Breast epithelium (tissue), 4 donors: Measurements from ENCODE around the gene KRR1. TPM values are rescaled to one million over a fixed set of nuclear protein-coding genes. Genes with fewer than 3 reads are reported as not detected.

ENCODE experiments used
- DNase-seq, 2 donors: peaks; one replicate each; pipeline ENCODE4 v3.0.0-alpha.2; 2019; ENCODE audit warnings: low spot score in 2 of 2
- H3K27ac ChIP-seq, 2 donors: fragments of 200-600 bp; sonication (generic) in 1 of 2; one replicate each; pipeline ENCODE4 v1.5.1; 2016 to 2019; ENCODE audit warnings: mild to moderate bottlenecking in 1 of 2
- H3K27me3 ChIP-seq, 2 donors: fragments of 200-600 bp; sonication (generic) in 1 of 2; one replicate each; pipeline versions ENCODE4 v1.5.1 to v1.6.0; 2017 to 2019; ENCODE audit warnings: control low read depth in 1 of 2, mild to moderate bottlenecking in 1 of 2
- H3K36me3 ChIP-seq: fragments of 200-600 bp; one replicate; pipeline ENCODE4 v1.5.1; 2019
- H3K4me1 ChIP-seq, 2 donors: fragments of 200-600 bp; sonication (generic); one replicate each; pipeline ENCODE4 v1.5.1; 2016 to 2019; ENCODE audit warnings: control low read depth in 1 of 2
- H3K4me3 ChIP-seq, 3 donors: fragments of 200-600 bp; sonication (generic); 1 replicate in 2 of 3; 2 replicates in 1 of 3; pipeline ENCODE4 v1.5.1; 2016 to 2019; ENCODE audit warnings: mild to moderate bottlenecking in 3 of 3, moderate library complexity in 2 of 3
- H3K9me3 ChIP-seq, 2 donors: fragments of 200-600 bp; sonication (generic) in 1 of 2; one replicate each; pipeline ENCODE4 v1.5.1; 2016 to 2019; ENCODE audit warnings: control low read depth in 1 of 2
- POLR2A ChIP-seq: fragments of 450-650 bp; IDR thresholded peaks from one replicate; pipeline ENCODE4 v1.6.1; 2016; ENCODE audit warnings: antibody characterized with exemption, mild to moderate bottlenecking, moderate library complexity
- POLR2AphosphoS5 ChIP-seq, 3 donors: sonication (generic); formaldehyde crosslinking; IDR thresholded peaks; one replicate each; pipeline ENCODE4 v1.6.1; 2017; ENCODE audit warnings: antibody characterized with exemption in 3 of 3
- intact Hi-C: fragments of 100-400 bp; cut with DNase I; formaldehyde crosslinking; loops from one replicate; pipeline ENCODE4 v1.15.1; 2023; ENCODE audit warnings: low total_unique reads
- total RNA-seq, 3 donors: library from RNA; depleted of rRNA; stranded (reverse); fragments of >200 nt; gene quantifications; one replicate each; pipeline ENCODE4 v1.1.0, GENCODE V29; 2016
- TF ChIP-seq, protein P1 (sequence below), 3 donors: fragments of 450-650 bp; IDR thresholded peaks; one replicate each; pipeline ENCODE4 v1.5.1; 2016 to 2017; ENCODE audit warnings: antibody characterized with exemption in 3 of 3, mild to moderate bottlenecking in 3 of 3, moderate library complexity in 3 of 3

The KRR1 gene
- total RNA-seq, 3 donors from 2014 or later: 34.1 to 56.9 (median 36.4) TPM

- Histone ChIP-seq H3K4me1 (peaks cover 0 to 4% of the 10 kb centered on the region in 2 donors), H3K4me3 (no peak overlapping the region), H3K9me3 (no peaks in the 10 kb centered on the region), H3K27me3 (no peaks in the 10 kb centered on the region), H3K36me3 (no peaks in the 10 kb centered on the region), H3K27ac (peak overlapping the region in 1 of 2 donors; percentile 35)
- intact Hi-C loops: no loop called here
- no peak for DNase-seq
- TF ChIP-seq, protein P1, sequence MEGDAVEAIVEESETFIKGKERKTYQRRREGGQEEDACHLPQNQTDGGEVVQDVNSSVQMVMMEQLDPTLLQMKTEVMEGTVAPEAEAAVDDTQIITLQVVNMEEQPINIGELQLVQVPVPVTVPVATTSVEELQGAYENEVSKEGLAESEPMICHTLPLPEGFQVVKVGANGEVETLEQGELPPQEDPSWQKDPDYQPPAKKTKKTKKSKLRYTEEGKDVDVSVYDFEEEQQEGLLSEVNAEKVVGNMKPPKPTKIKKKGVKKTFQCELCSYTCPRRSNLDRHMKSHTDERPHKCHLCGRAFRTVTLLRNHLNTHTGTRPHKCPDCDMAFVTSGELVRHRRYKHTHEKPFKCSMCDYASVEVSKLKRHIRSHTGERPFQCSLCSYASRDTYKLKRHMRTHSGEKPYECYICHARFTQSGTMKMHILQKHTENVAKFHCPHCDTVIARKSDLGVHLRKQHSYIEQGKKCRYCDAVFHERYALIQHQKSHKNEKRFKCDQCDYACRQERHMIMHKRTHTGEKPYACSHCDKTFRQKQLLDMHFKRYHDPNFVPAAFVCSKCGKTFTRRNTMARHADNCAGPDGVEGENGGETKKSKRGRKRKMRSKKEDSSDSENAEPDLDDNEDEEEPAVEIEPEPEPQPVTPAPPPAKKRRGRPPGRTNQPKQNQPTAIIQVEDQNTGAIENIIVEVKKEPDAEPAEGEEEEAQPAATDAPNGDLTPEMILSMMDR (IDR thresholded peaks at IDR 0.05): no peak
- TF ChIP-seq POLR2AphosphoS5 (IDR thresholded peaks at IDR 0.05): no peak
- TF ChIP-seq POLR2A: no peak
These were observed 42.6 kb upstream of the KRR1 start for GRCh38 chr12:75553836-75554555.

- peaks cover 0 to 4% of the 10 kb centered on the region in 2 donors for H3K4me1 ChIP-seq
- no peak overlapping the region for H3K4me3 ChIP-seq
- DNase-seq: no peak
- no peak overlapping the region for H3K27ac ChIP-seq
- H3K36me3 ChIP-seq: no peaks in the 10 kb centered on the region
- no peaks in the 10 kb centered on the region for H3K27me3 ChIP-seq
- no peaks in the 10 kb centered on the region for H3K9me3 ChIP-seq
- TF ChIP-seq POLR2A: no peak
- TF ChIP-seq, protein P1 (IDR thresholded peaks at IDR 0.05): no peak
- peak in 1 of 3 donors; percentile 9 for TF ChIP-seq POLR2AphosphoS5 (IDR thresholded peaks at IDR 0.05)
- intact Hi-C loops: no loop called here
These were observed 42.0 kb upstream of the KRR1 start for GRCh38 chr12:75553398-75553797.

GRCh38 chr12:75551477-75551876 lies 40.1 kb upstream of the KRR1 start:
- DNase-seq: no peak
- Histone ChIP-seq H3K27me3 (no peaks in the 10 kb centered on the region), H3K36me3 (no peaks in the 10 kb centered on the region), H3K27ac (no peak overlapping the region), H3K4me3 (no peak overlapping the region), H3K4me1 (peaks cover 0 to 4% of the 10 kb centered on the region in 2 donors), H3K9me3 (no peaks in the 10 kb centered on the region)
- intact Hi-C loops: no loop called here
- no peak for TF ChIP-seq POLR2A
- TF ChIP-seq, protein P1 (IDR thresholded peaks at IDR 0.05): no peak
- no peak for TF ChIP-seq POLR2AphosphoS5 (IDR thresholded peaks at IDR 0.05)

GRCh38 chr12:75550401-75551240 lies 39.2 kb upstream of the KRR1 start:
- no peak for DNase-seq
- H3K4me1 ChIP-seq: peaks cover 0 to 4% of the 10 kb centered on the region in 2 donors
- H3K4me3 ChIP-seq: no peak overlapping the region
- H3K9me3 ChIP-seq: no peaks in the 10 kb centered on the region
- intact Hi-C loops: no loop called here
- TF ChIP-seq, protein P1 (IDR thresholded peaks at IDR 0.05): no peak
- TF ChIP-seq POLR2AphosphoS5 (IDR thresholded peaks at IDR 0.05) (no peak), POLR2A (no peak)
- H3K27me3 ChIP-seq: no peaks in the 10 kb centered on the region
- no peaks in the 10 kb centered on the region for H3K36me3 ChIP-seq
- H3K27ac ChIP-seq: no peak overlapping the region

DNA sequence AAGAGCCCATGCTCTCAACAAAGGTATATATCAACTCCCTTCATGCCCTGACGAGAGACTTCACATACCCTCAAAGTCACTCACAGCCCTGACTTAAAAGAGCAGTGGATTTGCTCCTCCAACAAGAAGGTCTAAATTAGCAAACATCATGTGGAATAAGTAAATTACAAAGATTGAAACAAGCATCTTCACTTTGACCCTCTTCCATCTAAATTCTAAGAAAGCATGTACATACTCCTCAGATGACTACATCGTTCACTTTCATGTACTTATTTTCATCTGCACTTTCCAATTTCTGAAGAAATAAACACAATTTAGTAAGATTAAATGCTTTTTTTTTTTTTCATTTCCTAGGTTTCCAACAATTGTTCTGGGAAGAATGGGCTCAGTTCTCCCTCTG lies 38.6 kb upstream of the KRR1 start:
- no peak for DNase-seq
- H3K36me3 ChIP-seq: no peaks in the 10 kb centered on the region
- no peaks in the 10 kb centered on the region for H3K9me3 ChIP-seq
- H3K27me3 ChIP-seq: no peaks in the 10 kb centered on the region
- H3K4me1 ChIP-seq: peaks cover 0 to 4% of the 10 kb centered on the region in 2 donors
- intact Hi-C loops: no loop called here
- TF ChIP-seq, protein P1 (IDR thresholded peaks at IDR 0.05): no peak
- no peak for TF ChIP-seq POLR2A
- no peak for TF ChIP-seq POLR2AphosphoS5 (IDR thresholded peaks at IDR 0.05)
- no peak overlapping the region for H3K4me3 ChIP-seq
- H3K27ac ChIP-seq: no peak overlapping the region
